CD4-positive, CD25-positive, alpha-beta regulatory T cell (primary cell): ENCODE results near the gene ADAMTS15. TPM values are rescaled to one million over a fixed set of nuclear protein-coding genes. Genes with fewer than 3 reads are reported as not detected.

Source experiments
- ATAC-seq, 2 donors: fragments of 150-1000 bp; cut with Tn5 transposase; one replicate each; pipeline ENCODE4 v1.10.0; 2021; ENCODE audit warnings: low read depth in 2 of 2, moderate number of reproducible peaks in 2 of 2, moderate library complexity in 1 of 2
- DNase-seq, 3 donors: peaks; one replicate each; pipeline versions ENCODE4 v3.0.0 to v3.0.0-alpha.2; 2012 to 2022; ENCODE audit warnings: mixed read lengths in 1 of 3
- H3K27ac ChIP-seq: one replicate; pipeline ENCODE4 v1.7.0; 2013; ENCODE audit warnings: mild to moderate bottlenecking, low read length; ENCODE audit not compliant: insufficient read depth, poor library complexity, severe bottlenecking
- H3K27me3 ChIP-seq: one replicate; pipeline ENCODE4 v1.7.0; 2013; ENCODE audit warnings: low read length; ENCODE audit not compliant: control insufficient read depth, insufficient read depth
- H3K36me3 ChIP-seq: one replicate; pipeline ENCODE4 v1.7.0; 2013; ENCODE audit warnings: mild to moderate bottlenecking, low read length, moderate library complexity; ENCODE audit not compliant: control insufficient read depth, insufficient read depth
- H3K4me1 ChIP-seq: 2 replicates; pipeline ENCODE4 v1.7.0; 2013; ENCODE audit warnings: mild to moderate bottlenecking, low read length; ENCODE audit not compliant: insufficient read depth, control insufficient read depth, poor library complexity, severe bottlenecking
- H3K4me3 ChIP-seq: one replicate; pipeline ENCODE4 v1.7.0; 2013; ENCODE audit warnings: low read depth, mild to moderate bottlenecking, low read length, moderate library complexity
- H3K9me3 ChIP-seq, 2 experiments: 1 replicate in 1 of 2; 2 replicates in 1 of 2; pipeline ENCODE4 v1.7.0; 2013; ENCODE audit warnings: low read length in 2 of 2, mild to moderate bottlenecking in 1 of 2, moderate library complexity in 1 of 2; ENCODE audit not compliant: control insufficient read depth in 2 of 2
- H3K27ac Mint-ChIP-seq, 3 donors: one replicate each; pipeline ENCODE4 v1.8.0; 2020 to 2022; ENCODE audit warnings: mild to moderate bottlenecking in 3 of 3, mixed read lengths in 3 of 3, moderate library complexity in 2 of 3
- H3K27me3 Mint-ChIP-seq: one replicate; pipeline ENCODE4 v1.8.0; 2022; ENCODE audit warnings: mild to moderate bottlenecking, mixed read lengths
- H3K36me3 Mint-ChIP-seq: one replicate; pipeline ENCODE4 v1.8.0; 2020; ENCODE audit warnings: mixed read lengths
- H3K4me1 Mint-ChIP-seq, 4 donors: one replicate each; pipeline ENCODE4 v1.8.0; 2020 to 2022; ENCODE audit warnings: mixed read lengths in 4 of 4, mild to moderate bottlenecking in 1 of 4
- H3K4me3 Mint-ChIP-seq, 4 donors: one replicate each; pipeline ENCODE4 v1.8.0; 2020 to 2022; ENCODE audit warnings: mild to moderate bottlenecking in 4 of 4, mixed read lengths in 4 of 4, moderate library complexity in 3 of 4
- H3K9me3 Mint-ChIP-seq, 7 donors: one replicate each; pipeline ENCODE4 v1.8.0; 2020 to 2022; ENCODE audit warnings: mixed read lengths in 7 of 7, mild to moderate bottlenecking in 3 of 7, moderate library complexity in 2 of 7
- polyA plus RNA-seq, 4 donors: library from polyadenylated mRNA; unstranded; fragments of 300-500 nt; fragmentation: Illumina TruSeq; gene quantifications; one replicate each; pipeline ENCODE4 v1.2.3, GENCODE V29; 2021
- total RNA-seq: library from RNA; stranded (reverse); gene quantifications from one replicate; pipeline ENCODE4 v1.2.3, GENCODE V29; 2022

The ADAMTS15 gene
- total and polyA plus RNA-seq, 5 donors from 2014 or later = not detected

GRCh38 chr11:130426837-130427341, 21.6 kb upstream of the ADAMTS15 start:
- H3K36me3 Mint-ChIP-seq = no peaks in the 10 kb centered on the region
- Histone ChIP-seq H3K4me1 (peaks cover 4% of the 10 kb centered on the region), H3K27ac (no peak overlapping the region), H3K9me3 (no peaks in the 10 kb centered on the region), H3K36me3 (no peaks in the 10 kb centered on the region), H3K4me3 (no peak overlapping the region), H3K27me3 (peaks cover 15% of the 10 kb centered on the region)
- DNase-seq (no peak), ATAC-seq (no peak)
- no peak overlapping the region for H3K27ac Mint-ChIP-seq
- H3K9me3 Mint-ChIP-seq = peaks cover 0 to 5% (median 0%) of the 10 kb centered on the region in 7 donors
- peaks cover 0 to 13% (median 2%) of the 10 kb centered on the region in 4 donors for H3K4me1 Mint-ChIP-seq
- no peak overlapping the region for H3K4me3 Mint-ChIP-seq
- peaks cover 70% of the 10 kb centered on the region for H3K27me3 Mint-ChIP-seq

- no peak overlapping the region for H3K4me3 ChIP-seq
- peaks cover 15% of the 10 kb centered on the region for H3K27me3 ChIP-seq
- Mint-ChIP-seq H3K9me3 (peaks cover 0 to 5% (median 0%) of the 10 kb centered on the region in 7 donors), H3K27me3 (peaks cover 65% of the 10 kb centered on the region), H3K27ac (no peak overlapping the region), H3K36me3 (no peaks in the 10 kb centered on the region), H3K4me3 (no peak overlapping the region), H3K4me1 (peaks cover 0 to 13% (median 2%) of the 10 kb centered on the region in 4 donors)
- H3K36me3 ChIP-seq = no peaks in the 10 kb centered on the region
- ATAC-seq (no peak), DNase-seq (no peak)
- no peaks in the 10 kb centered on the region for H3K9me3 ChIP-seq
- H3K4me1 ChIP-seq = peaks cover 4% of the 10 kb centered on the region
- no peak overlapping the region for H3K27ac ChIP-seq
Measured at GRCh38 chr11:130427581-130428315, 20.7 kb upstream of the ADAMTS15 start.

GRCh38 chr11:130428316-130429119, 19.9 kb upstream of the ADAMTS15 start, which contains the start of gene ADAMTS8:
ADAMTS8 (minus strand) TSS chr11:130428609; CDS start chr11:130428286, 323 bp downstream.
- Mint-ChIP-seq H3K27me3 (peaks cover 60% of the 10 kb centered on the region), H3K27ac (peak within 1 kb of the TSS in 1 of 3 donors; percentile 61), H3K36me3 (no peaks in the 10 kb centered on the region), H3K4me3 (peak within 1 kb of the TSS in 2 of 4 donors; percentile 29 to 59), H3K4me1 (peaks cover 0 to 13% (median 2%) of the 10 kb centered on the region in 4 donors), H3K9me3 (peaks cover 0 to 5% (median 0%) of the 10 kb centered on the region in 7 donors)
- no peak within 1 kb of the TSS for H3K4me3 ChIP-seq
- H3K27ac ChIP-seq = no peak within 1 kb of the TSS
- DNase-seq (no peak), ATAC-seq (no peak)
- no peaks in the 10 kb centered on the region for H3K36me3 ChIP-seq
- peaks cover 4% of the 10 kb centered on the region for H3K4me1 ChIP-seq
- no peaks in the 10 kb centered on the region for H3K9me3 ChIP-seq
- peaks cover 15% of the 10 kb centered on the region for H3K27me3 ChIP-seq

GRCh38 chr11:130429120-130429681, 19.2 kb upstream of the ADAMTS15 start:
- H3K27me3 ChIP-seq = peaks cover 15% of the 10 kb centered on the region
- H3K4me3 Mint-ChIP-seq = peak overlapping the region in 2 of 4 donors; percentile 29 to 59
- H3K9me3 ChIP-seq = no peaks in the 10 kb centered on the region
- no peak overlapping the region for H3K27ac ChIP-seq
- no peaks in the 10 kb centered on the region for H3K36me3 Mint-ChIP-seq
- no peak for ATAC-seq
- H3K27me3 Mint-ChIP-seq = peaks cover 60% of the 10 kb centered on the region
- DNase-seq = no peak
- H3K9me3 Mint-ChIP-seq = peaks cover 0 to 5% (median 0%) of the 10 kb centered on the region in 7 donors
- peaks cover 4% of the 10 kb centered on the region for H3K4me1 ChIP-seq
- no peak overlapping the region for H3K4me3 ChIP-seq
- H3K36me3 ChIP-seq = no peaks in the 10 kb centered on the region
- peaks cover 0 to 13% (median 2%) of the 10 kb centered on the region in 4 donors for H3K4me1 Mint-ChIP-seq
- H3K27ac Mint-ChIP-seq = peak overlapping the region in 1 of 3 donors; percentile 61

- H3K4me3 ChIP-seq = no peak overlapping the region
- H3K36me3 Mint-ChIP-seq = no peaks in the 10 kb centered on the region
- H3K36me3 ChIP-seq = no peaks in the 10 kb centered on the region
- peaks cover 4% of the 10 kb centered on the region for H3K4me1 ChIP-seq
- peaks cover 0 to 5% (median 0%) of the 10 kb centered on the region in 7 donors for H3K9me3 Mint-ChIP-seq
- peaks cover 15% of the 10 kb centered on the region for H3K27me3 ChIP-seq
- no peak overlapping the region for H3K27ac Mint-ChIP-seq
- no peak overlapping the region for H3K4me3 Mint-ChIP-seq
- peaks cover 0 to 13% (median 2%) of the 10 kb centered on the region in 4 donors for H3K4me1 Mint-ChIP-seq
- ATAC-seq (no peak), DNase-seq (no peak)
- no peaks in the 10 kb centered on the region for H3K9me3 ChIP-seq
- peaks cover 55% of the 10 kb centered on the region for H3K27me3 Mint-ChIP-seq
- H3K27ac ChIP-seq = no peak overlapping the region
Measured at GRCh38 chr11:130429983-130430382, 18.5 kb upstream of the ADAMTS15 start.

GRCh38 chr11:130431331-130431773, 17.1 kb upstream of the ADAMTS15 start:
- ATAC-seq (peak; percentile 27 to 41), DNase-seq (peak; percentile 43 to 58 (median 53))
- no peak overlapping the region for H3K27ac ChIP-seq
- no peak overlapping the region for H3K4me3 ChIP-seq
- peaks cover 0 to 13% (median 2%) of the 10 kb centered on the region in 4 donors for H3K4me1 Mint-ChIP-seq
- no peak overlapping the region for H3K4me3 Mint-ChIP-seq
- peaks cover 41% of the 10 kb centered on the region for H3K27me3 Mint-ChIP-seq
- H3K27ac Mint-ChIP-seq = no peak overlapping the region
- H3K36me3 Mint-ChIP-seq = no peaks in the 10 kb centered on the region
- H3K4me1 ChIP-seq = peaks cover 4% of the 10 kb centered on the region
- H3K36me3 ChIP-seq = no peaks in the 10 kb centered on the region
- H3K9me3 Mint-ChIP-seq = peaks cover 0 to 5% (median 0%) of the 10 kb centered on the region in 7 donors
- H3K27me3 ChIP-seq = peaks cover 13% of the 10 kb centered on the region
- H3K9me3 ChIP-seq = no peaks in the 10 kb centered on the region

GRCh38 chr11:130431801-130432200, 16.6 kb upstream of the ADAMTS15 start:
- H3K27ac ChIP-seq = no peak overlapping the region
- no peak overlapping the region for H3K27ac Mint-ChIP-seq
- H3K4me3 Mint-ChIP-seq = no peak overlapping the region
- H3K27me3 Mint-ChIP-seq = peaks cover 37% of the 10 kb centered on the region
- H3K4me1 ChIP-seq = peaks cover 4% of the 10 kb centered on the region
- H3K4me1 Mint-ChIP-seq = peaks cover 0 to 13% (median 2%) of the 10 kb centered on the region in 4 donors
- DNase-seq = no peak
- H3K9me3 ChIP-seq = no peaks in the 10 kb centered on the region
- peaks cover 13% of the 10 kb centered on the region for H3K27me3 ChIP-seq
- peaks cover 0 to 3% (median 0%) of the 10 kb centered on the region in 7 donors for H3K9me3 Mint-ChIP-seq
- no peaks in the 10 kb centered on the region for H3K36me3 Mint-ChIP-seq
- no peak overlapping the region for H3K4me3 ChIP-seq
- no peak for ATAC-seq
- H3K36me3 ChIP-seq = no peaks in the 10 kb centered on the region
